ENCODE measurements around the gene GOLGA6L1.
"Not testable (repeated sequence)": the region's sequence is repeated elsewhere in the genome, so short reads cannot be mapped to it uniquely, and the experiment has no call there.

Gene GOLGA6L1

DNA sequence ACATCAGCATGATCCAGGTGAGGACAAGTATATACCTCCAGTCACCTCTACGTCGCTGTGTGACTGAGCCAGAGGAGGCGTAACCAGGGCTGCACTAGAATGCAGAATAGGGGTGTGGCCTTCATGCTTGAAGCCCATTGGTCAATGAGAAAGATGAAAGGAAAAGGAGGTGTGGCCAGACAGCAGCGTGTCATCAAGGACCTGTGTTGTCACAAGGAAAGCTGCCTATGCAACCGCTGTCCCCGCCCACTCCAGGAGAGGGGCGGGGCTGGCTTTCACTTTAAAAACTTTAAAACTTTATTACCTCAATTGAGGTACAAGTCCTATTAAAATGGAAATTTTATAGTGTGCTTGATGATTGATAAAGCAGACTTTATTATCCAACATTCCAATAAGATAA lies at the start of gene GOLGA6L1:
Gene GOLGA6L1 (minus strand): TSS at position 101 of the 400 bp plus-strand sequence. CDS start 91 bp downstream, at position 10.
- DNase-seq: not testable (repeated sequence)

DNA sequence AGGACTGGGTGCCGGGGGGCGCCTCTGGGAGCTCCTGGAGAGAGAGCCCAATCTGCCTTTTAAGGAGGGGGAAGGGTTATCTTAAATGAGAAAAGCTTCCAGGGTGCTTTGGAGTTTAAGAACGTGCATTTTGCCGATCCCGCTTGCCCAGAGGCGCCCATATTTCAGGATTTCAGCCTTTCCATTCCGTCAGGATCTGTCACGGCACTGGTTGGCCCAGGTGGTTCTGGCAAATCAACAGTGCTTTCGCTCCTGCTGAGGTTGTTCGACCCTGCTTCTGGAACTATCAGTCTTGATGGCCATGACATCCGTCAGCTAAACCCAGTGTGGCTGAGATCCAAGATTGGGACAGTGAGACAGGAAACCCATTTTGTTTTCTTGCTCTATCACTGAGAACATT lies 44.6 kb upstream of the GOLGA6L1 start:
- DNase-seq: not testable (repeated sequence)

GRCh38 chr15:23180547-23180927 lies 43.9 kb upstream of the GOLGA6L1 start:
- DNase-seq: not testable (repeated sequence)

DNA sequence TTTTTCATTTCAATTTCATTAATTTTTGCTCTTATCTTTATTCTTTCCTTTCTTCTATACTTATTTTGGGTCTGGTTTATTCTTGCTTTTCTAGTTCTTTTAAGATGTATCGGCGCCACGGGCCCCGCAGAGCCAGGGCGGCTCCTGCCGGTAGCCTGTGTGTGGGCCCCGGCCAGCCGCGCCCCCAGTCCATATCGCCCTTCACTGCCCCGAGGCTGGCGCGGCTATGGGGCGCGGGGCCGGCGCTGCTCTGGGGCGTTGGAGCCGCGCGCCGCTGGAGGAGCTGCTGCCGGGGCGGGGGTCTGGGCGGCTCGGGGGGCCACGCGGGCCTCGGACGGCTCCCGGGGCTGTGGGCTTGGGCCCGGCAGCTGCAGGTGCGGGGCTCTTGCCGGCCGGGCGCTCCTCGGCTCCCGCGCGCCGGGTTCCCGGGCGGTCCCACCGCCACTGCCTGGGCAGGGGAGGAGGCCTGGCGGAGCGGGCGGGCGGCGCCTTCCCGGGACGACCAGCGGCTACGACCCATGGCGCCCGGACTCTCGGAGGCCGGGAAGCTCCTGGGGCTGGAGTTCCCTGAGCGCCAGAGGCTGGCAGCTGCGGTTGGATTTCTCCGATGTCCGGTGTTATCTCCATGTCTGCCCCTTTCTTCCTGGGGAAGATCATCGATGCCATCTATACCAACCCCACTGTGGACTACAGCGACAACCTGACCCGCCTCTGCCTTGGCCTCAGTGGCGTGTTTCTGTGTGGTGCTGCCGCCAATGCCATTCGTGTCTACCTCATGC lies 43.3 kb upstream of the GOLGA6L1 start:
- not testable (repeated sequence) for DNase-seq

DNA sequence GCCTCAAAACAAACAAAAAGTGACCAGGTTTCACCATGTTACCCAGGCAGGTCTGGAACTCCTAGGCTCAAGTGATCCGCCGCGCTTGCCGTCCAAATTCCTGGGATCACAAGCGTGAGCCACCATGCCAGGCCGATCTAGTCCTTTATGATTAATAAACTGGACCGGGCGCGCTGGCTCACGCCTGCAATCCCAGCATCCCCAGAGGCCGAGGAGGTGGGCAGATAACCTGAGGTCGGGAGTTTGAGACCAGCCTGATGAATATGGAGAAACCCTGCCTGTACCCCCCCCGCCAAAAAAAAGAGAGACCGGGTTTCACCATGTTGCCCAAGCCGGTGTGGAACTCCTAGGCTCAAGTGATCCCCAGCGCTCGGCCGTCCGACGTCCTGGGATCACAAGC lies 40.1 kb upstream of the GOLGA6L1 start:
- not testable (repeated sequence) for DNase-seq

DNA sequence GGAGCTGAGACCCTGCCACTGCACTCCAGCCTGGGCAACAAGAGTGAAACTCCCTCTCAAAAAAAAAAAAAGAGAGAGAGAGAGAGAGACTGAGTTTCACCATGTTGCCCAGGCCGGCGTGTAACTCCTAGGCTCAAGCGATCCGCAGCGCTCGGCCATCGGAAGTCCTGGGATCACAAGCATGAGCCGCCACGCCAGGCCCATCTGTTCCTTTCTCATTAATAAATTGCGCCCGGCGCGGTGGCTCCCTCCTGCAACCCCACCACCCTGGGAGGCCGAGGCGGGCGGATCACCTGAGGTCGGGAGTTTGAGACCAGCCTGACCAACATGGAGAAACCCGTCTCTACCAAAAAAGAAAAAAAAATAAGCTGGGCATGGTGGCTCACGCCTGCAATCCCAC lies 39.0 kb upstream of the GOLGA6L1 start:
- not testable (repeated sequence) for DNase-seq

DNA sequence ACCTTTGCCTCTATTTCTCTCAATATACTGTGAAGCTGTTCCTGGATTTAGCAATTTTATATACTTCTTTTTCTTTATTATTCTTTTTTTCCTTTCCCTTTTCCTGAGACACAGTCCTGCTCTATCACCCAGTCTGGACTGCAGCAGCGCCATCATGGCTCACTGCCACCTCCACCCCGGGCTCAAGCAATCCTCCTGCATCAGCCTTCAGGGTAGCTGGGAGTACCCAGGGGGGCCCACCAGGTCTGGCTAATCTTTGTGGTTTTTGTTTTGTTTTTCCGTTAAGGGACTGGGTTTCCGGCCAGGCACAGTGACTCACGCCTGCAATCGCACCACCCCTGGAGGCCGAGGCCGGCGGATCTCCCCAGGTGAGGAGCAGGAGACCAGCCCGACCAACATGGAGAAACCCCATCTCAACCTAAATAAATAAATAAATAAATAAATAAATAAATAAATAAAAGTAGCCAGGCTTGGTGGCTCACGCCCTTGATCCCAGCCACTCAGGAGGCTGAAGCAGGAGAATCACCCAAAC lies 38.1 kb upstream of the GOLGA6L1 start:
- not testable (repeated sequence) for DNase-seq

DNA sequence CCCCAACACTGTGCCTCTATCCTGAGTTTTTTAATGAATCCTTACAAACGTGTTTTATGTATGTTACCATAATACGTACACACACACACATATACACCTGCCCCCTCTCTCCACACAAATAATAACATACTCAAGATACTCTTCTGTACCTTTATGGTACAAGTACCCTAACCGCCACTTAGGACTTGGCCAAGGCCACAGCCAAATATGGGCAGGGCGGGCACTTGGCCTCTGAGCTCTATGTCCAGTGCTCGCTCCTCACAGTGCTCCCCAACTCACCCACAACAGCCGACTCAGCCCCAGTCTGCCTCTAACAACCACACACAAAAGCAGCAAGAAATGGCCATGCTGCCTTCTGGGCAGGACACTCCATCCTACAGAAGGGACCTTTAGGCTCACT lies 3.8 kb downstream of the GOLGA6L1 start:
- not testable (repeated sequence) for DNase-seq

GRCh38 chr15:23118208-23118607 lies 18.4 kb downstream of the GOLGA6L1 start:
- no peak for DNase-seq

- DNase-seq: no peak
These were observed 40.8 kb downstream of the GOLGA6L1 start for GRCh38 chr15:23095796-23096195.

DNA sequence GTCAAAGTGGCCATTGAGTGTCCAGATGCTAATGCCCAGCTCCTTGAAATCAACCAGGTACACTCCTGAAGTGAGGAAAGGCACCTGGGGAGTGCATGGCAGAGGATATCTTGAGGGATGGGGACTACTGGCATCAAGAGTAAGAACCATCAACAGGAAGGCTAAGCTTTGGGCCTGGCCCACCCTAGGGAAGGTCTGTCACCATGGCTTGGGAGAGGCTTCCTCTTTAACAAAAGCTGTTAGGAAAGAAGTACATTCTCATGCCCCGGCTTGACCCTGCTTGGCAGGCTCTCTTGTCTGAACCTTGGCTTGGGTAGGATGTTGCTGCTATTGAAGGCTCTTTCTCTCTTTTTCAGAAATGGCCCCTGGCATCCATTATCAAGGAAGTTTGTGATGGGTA lies 53.5 kb downstream of the GOLGA6L1 start:
- DNase-seq: no peak

- not testable (repeated sequence) for DNase-seq
These were observed 54.5 kb downstream of the GOLGA6L1 start for GRCh38 chr15:23081996-23082737.

GRCh38 chr15:23081271-23081670 lies 55.4 kb downstream of the GOLGA6L1 start:
- no peak for DNase-seq

DNA sequence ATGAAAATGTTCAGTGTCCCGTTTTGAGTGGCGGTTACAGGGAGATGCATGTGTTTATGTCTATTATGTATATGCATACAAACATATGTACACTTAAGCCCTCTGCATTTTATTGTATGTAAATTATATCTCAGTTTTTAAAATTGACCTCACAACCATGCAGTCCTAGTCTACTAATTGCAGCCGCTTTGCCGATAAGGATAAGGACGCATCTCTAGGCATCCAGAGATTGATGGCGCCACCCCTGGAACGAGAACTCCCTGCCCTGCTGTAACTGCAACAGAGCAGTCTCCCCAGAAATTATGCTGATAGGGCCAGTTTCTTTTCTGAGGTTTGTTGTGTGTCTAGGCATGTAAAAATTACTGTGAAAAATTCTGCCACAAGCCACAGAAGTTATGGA lies 56.9 kb downstream of the GOLGA6L1 start:
- no peak for DNase-seq
